Brain microvascular endothelial cell (primary cell): ENCODE data around the gene SLC38A10.

Source experiments
- DNase-seq: peaks from one replicate; pipeline ENCODE4 v3.0.0-alpha.2; 2020
- H3K27ac ChIP-seq: fragments of 250-450 bp; sonication (Bioruptor Pico); 2 replicates; pipeline ENCODE4 v1.5.1; 2020; ENCODE audit warnings: mild to moderate bottlenecking, moderate library complexity
- H3K27me3 ChIP-seq: fragments of 250-450 bp; sonication (Bioruptor Pico); replicated peaks from 2 replicates; pipeline ENCODE4 v1.5.1; 2020; ENCODE audit warnings: mild to moderate bottlenecking
- H3K36me3 ChIP-seq: fragments of 250-450 bp; sonication (Bioruptor Pico); replicated peaks from 2 replicates; pipeline ENCODE4 v1.5.1; 2020; ENCODE audit warnings: mild to moderate bottlenecking
- H3K4me3 ChIP-seq: 2 replicates; pipeline ENCODE4 v1.5.1; 2011; ENCODE audit warnings: low read depth, mild to moderate bottlenecking, control low read depth, low read length, moderate library complexity
- CTCF ChIP-seq: IDR thresholded peaks from 2 replicates; pipeline ENCODE4 v1.5.1; 2011; ENCODE audit warnings: low read depth, mild to moderate bottlenecking, moderate library complexity, low read length, control low read depth, inconsistent platforms; ENCODE audit errors: missing control alignments
- in situ Hi-C: cut with HindIII; loops from 2 replicates; pipeline ENCODE4 v1.10.0; 2017; ENCODE audit warnings: low sequenced_read_pairs, low pct_ligation_motif_present

SLC38A10 gene

DNA sequence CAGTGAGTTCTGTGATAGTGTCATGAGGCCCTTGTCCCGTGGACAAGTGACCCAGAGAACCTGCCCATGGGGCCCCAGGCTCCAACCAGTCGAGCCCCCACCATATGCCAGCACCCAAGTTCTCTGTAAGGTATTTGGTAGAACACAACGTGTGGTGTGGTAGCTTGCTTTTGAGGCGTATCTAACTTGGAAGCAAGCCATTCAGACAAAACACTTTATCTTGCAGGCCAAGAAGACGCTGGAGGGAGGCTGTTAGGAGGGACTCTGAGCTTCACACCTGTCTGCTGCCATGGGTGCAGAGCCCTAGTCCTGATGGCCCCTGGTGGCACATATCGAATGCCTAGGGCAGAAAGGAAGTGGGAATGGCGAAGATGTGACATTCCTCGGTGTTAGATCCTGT is 54.3 kb downstream of the SLC38A10 start:
- no peaks in the 10 kb centered on the region for H3K27me3 ChIP-seq
- no peak for TF ChIP-seq CTCF
- peaks cover 5% of the 10 kb centered on the region for H3K36me3 ChIP-seq
- H3K27ac ChIP-seq = no peak overlapping the region
- in situ Hi-C loops = no loop called here
- no peak overlapping the region for H3K4me3 ChIP-seq
- no peak for DNase-seq

GRCh38 chr17:81239714-81240555 is 55.2 kb downstream of the SLC38A10 start:
- peak overlapping the region; percentile 49 for H3K27ac ChIP-seq
- H3K36me3 ChIP-seq = peaks cover 5% of the 10 kb centered on the region
- H3K4me3 ChIP-seq = peak overlapping the region; percentile 86
- H3K27me3 ChIP-seq = no peaks in the 10 kb centered on the region
- in situ Hi-C loops = no loop called here
- no peak for DNase-seq
- TF ChIP-seq CTCF = no peak

- H3K27ac ChIP-seq = peak within 1 kb of the TSS; percentile 69
- no peaks in the 10 kb centered on the region for H3K27me3 ChIP-seq
- in situ Hi-C loops = no loop called here
- peak within 1 kb of the TSS; percentile 86 for H3K4me3 ChIP-seq
- no peak for TF ChIP-seq CTCF
- DNase-seq = peak; percentile 99
- peaks cover 5% of the 10 kb centered on the region for H3K36me3 ChIP-seq
These were observed 56.0 kb downstream of the SLC38A10 start, which contains the start of the genes NDUFAF8 and TEPSIN for GRCh38 chr17:81238815-81239713. Gene NDUFAF8 (plus strand): TSS chr17:81239318. CDS start chr17:81239364, 46 bp downstream. Gene TEPSIN (minus strand): TSS chr17:81239055. CDS start chr17:81239033, 22 bp downstream.

GRCh38 chr17:81238490-81238814 is 56.7 kb downstream of the SLC38A10 start:
- Histone ChIP-seq H3K4me3 (peak overlapping the region; percentile 86), H3K36me3 (peaks cover 5% of the 10 kb centered on the region)

More at GRCh38 chr17:81238490-81238814, 56.7 kb downstream of the SLC38A10 start:
- TF ChIP-seq CTCF = no peak
- DNase-seq = no peak
- Histone ChIP-seq H3K27ac (peak overlapping the region; percentile 69), H3K27me3 (no peaks in the 10 kb centered on the region)
- in situ Hi-C loops = no loop called here
